H1 (cell line): ENCODE results near the gene TENT4B. TPM values are rescaled to one million over a fixed set of nuclear protein-coding genes. Genes with fewer than 3 reads are reported as not detected.

ENCODE experiments used
- CTCF ChIA-PET: fragments of 300-600 bp; sonication (Branson Sonifier 250); formaldehyde crosslinking; loops from one replicate; lab custom pipeline; 2021; ENCODE audit not compliant: partially characterized antibody; lab: Charles Lee
- POLR2A ChIA-PET: fragments of 300-600 bp; sonication (Branson Sonifier 250); formaldehyde crosslinking; loops from one replicate; lab custom pipeline; 2021; ENCODE audit warnings: inconsistent platforms; ENCODE audit not compliant: partially characterized antibody; lab: Charles Lee
- DNase-seq, 2 experiments: peaks; one replicate each; pipeline versions ENCODE4 v3.0.0 to v3.0.0-alpha.2; 2010 to 2022; ENCODE audit warnings: low spot score in 2 of 2, low read depth in 1 of 2, mixed read lengths in 1 of 2
- FAIRE-seq: peaks from 2 replicates; lab custom pipeline; 2011; peaks lifted over from hg19 to GRCh38; lab: Jason Lieb, UNC
- H2AFZ ChIP-seq: 2 replicates; pipeline ENCODE4 v1.8.1; 2012; ENCODE audit warnings: low read length, inconsistent platforms
- H2AK5ac ChIP-seq: 2 replicates; pipeline ENCODE4 v1.6.1; 2013; ENCODE audit warnings: low read depth, low read length
- H2BK120ac ChIP-seq: replicated peaks from 2 replicates; pipeline ENCODE3; 2013; ENCODE audit warnings: low read depth, low read length, inconsistent platforms
- H2BK12ac ChIP-seq: 2 replicates; pipeline ENCODE4 v1.6.1; 2013; ENCODE audit warnings: low read depth, low read length
- H2BK15ac ChIP-seq: 2 replicates; pipeline ENCODE4 v1.6.1; 2013; ENCODE audit warnings: low read length
- H2BK20ac ChIP-seq: 2 replicates; pipeline ENCODE4 v1.6.1; 2013; ENCODE audit warnings: low read length
- H2BK5ac ChIP-seq: 2 replicates; pipeline ENCODE4 v1.6.1; 2013; ENCODE audit warnings: low read depth, low read length
- H3K14ac ChIP-seq: 2 replicates; pipeline ENCODE4 v1.6.1; 2013; ENCODE audit warnings: inconsistent platforms; ENCODE audit not compliant: insufficient read length
- H3K18ac ChIP-seq: 2 replicates; pipeline ENCODE4 v1.6.1; 2013; ENCODE audit warnings: low read length; ENCODE audit errors: extremely low read depth
- H3K23ac ChIP-seq: 2 replicates; pipeline ENCODE4 v1.6.1; 2013; ENCODE audit warnings: inconsistent platforms; ENCODE audit not compliant: insufficient read length
- H3K23me2 ChIP-seq: 2 replicates; pipeline ENCODE4 v1.6.1; 2013; ENCODE audit warnings: low read depth, low read length
- H3K27ac ChIP-seq: 2 replicates; pipeline ENCODE4 v1.6.1; 2011; ENCODE audit warnings: low read depth, low read length, inconsistent platforms
- H3K27me3 ChIP-seq, 4 experiments: replicated peaks in 1 of 4; 1 replicate in 1 of 4; 2 replicates in 3 of 4; pipeline versions ENCODE4 v1.6.1 to v1.8.1; 2011 to 2013; ENCODE audit warnings: low read length in 3 of 4, mild to moderate bottlenecking in 3 of 4, inconsistent platforms in 2 of 4, mixed read lengths in 2 of 4, moderate library complexity in 1 of 4; ENCODE audit not compliant: control insufficient read depth in 3 of 4, insufficient read depth in 3 of 4; ENCODE audit errors: extremely low read depth in 1 of 4
- H3K36me3 ChIP-seq, 4 experiments: 2 replicates each; pipeline versions ENCODE4 v1.6.1 to v1.8.1; 2011 to 2013; ENCODE audit warnings: mild to moderate bottlenecking in 4 of 4, low read length in 3 of 4, moderate library complexity in 2 of 4, control low read depth in 1 of 4, inconsistent platforms in 1 of 4; ENCODE audit not compliant: insufficient read depth in 4 of 4, control insufficient read depth in 2 of 4
- H3K4ac ChIP-seq: replicated peaks from 2 replicates; pipeline ENCODE3; 2013; ENCODE audit warnings: low read length, low read depth, mixed read lengths, inconsistent platforms; ENCODE audit not compliant: insufficient read length
- H3K4me1 ChIP-seq, 4 experiments: replicated peaks in 1 of 4; 1 replicate in 1 of 4; 2 replicates in 3 of 4; pipeline versions ENCODE4 v1.6.1 to v1.8.1; 2011 to 2013; ENCODE audit warnings: low read length in 3 of 4, inconsistent platforms in 2 of 4, mixed read lengths in 1 of 4; ENCODE audit not compliant: insufficient read depth in 4 of 4, control insufficient read depth in 3 of 4
- H3K4me2 ChIP-seq, 2 experiments: 2 replicates each; pipeline versions ENCODE4 v1.6.1 to v1.8.1; 2011 to 2013; ENCODE audit warnings: low read depth in 2 of 2, low read length in 2 of 2, control low read depth in 1 of 2, inconsistent platforms in 1 of 2, mild to moderate bottlenecking in 1 of 2; ENCODE audit not compliant: insufficient read depth in 1 of 2
- H3K4me3 ChIP-seq, 4 experiments: fragments of 200-600, 300-600 bp in 1 of 4; sonication (generic), shearing (Covaris generic), sonication (Bioruptor Twin) in 1 of 4; 2 replicates each; pipeline versions ENCODE4 v1.5.1 to v1.8.1; 2011 to 2016; ENCODE audit warnings: low read length in 4 of 4, low read depth in 3 of 4, control low read depth in 2 of 4, inconsistent platforms in 2 of 4, mild to moderate bottlenecking in 2 of 4, mixed read lengths in 1 of 4, moderate library complexity in 1 of 4; ENCODE audit not compliant: insufficient read depth in 2 of 4; ENCODE audit errors: extremely low read depth in 1 of 4
- H3K56ac ChIP-seq: replicated peaks from 2 replicates; pipeline ENCODE3; 2013; ENCODE audit warnings: low read depth, mild to moderate bottlenecking, mixed read lengths, low read length, inconsistent platforms; ENCODE audit not compliant: insufficient read length
- H3K79me1 ChIP-seq: 2 replicates; pipeline ENCODE4 v1.6.1; 2013; ENCODE audit warnings: low read depth, low read length, control low read depth
- H3K79me2 ChIP-seq, 2 experiments: 2 replicates each; pipeline versions ENCODE4 v1.6.1 to v1.8.1; 2012 to 2013; ENCODE audit warnings: low read length in 2 of 2, mild to moderate bottlenecking in 2 of 2, inconsistent platforms in 1 of 2; ENCODE audit not compliant: insufficient read depth in 2 of 2, control insufficient read depth in 1 of 2
- H3K9ac ChIP-seq, 4 experiments: replicated peaks in 1 of 4; 1 replicate in 1 of 4; 2 replicates in 3 of 4; pipeline versions ENCODE4 v1.6.1 to v1.8.1; 2011 to 2013; ENCODE audit warnings: low read depth in 3 of 4, low read length in 3 of 4, control low read depth in 2 of 4, mild to moderate bottlenecking in 2 of 4, moderate library complexity in 2 of 4, inconsistent platforms in 1 of 4; ENCODE audit errors: extremely low read depth in 1 of 4
- H3K9me3 ChIP-seq, 2 experiments: 2 replicates each; pipeline versions ENCODE4 v1.6.1 to v1.8.1; 2012 to 2013; ENCODE audit warnings: mild to moderate bottlenecking in 2 of 2, moderate library complexity in 2 of 2, control low read depth in 1 of 2, inconsistent platforms in 1 of 2, low read depth in 1 of 2, low read length in 1 of 2, mixed read lengths in 1 of 2; ENCODE audit not compliant: insufficient read depth in 2 of 2
- H4K20me1 ChIP-seq, 2 experiments: replicated peaks in 1 of 2; 2 replicates each; pipeline versions ENCODE3 to v1.8.1; 2011 to 2013; ENCODE audit warnings: inconsistent platforms in 2 of 2, low read length in 2 of 2, mild to moderate bottlenecking in 1 of 2; ENCODE audit not compliant: insufficient read depth in 2 of 2, control insufficient read depth in 1 of 2
- H4K5ac ChIP-seq: 2 replicates; pipeline ENCODE4 v1.6.1; 2013; ENCODE audit warnings: low read length, low read depth, mixed read lengths, inconsistent platforms; ENCODE audit not compliant: insufficient read length
- H4K8ac ChIP-seq: 2 replicates; pipeline ENCODE4 v1.8.0; 2013; ENCODE audit warnings: mild to moderate bottlenecking, moderate library complexity, low read length, inconsistent platforms; ENCODE audit not compliant: insufficient read depth; ENCODE audit errors: extremely low read depth
- H4K91ac ChIP-seq: replicated peaks from 2 replicates; pipeline ENCODE3; 2013; ENCODE audit warnings: low read length, mixed read lengths, inconsistent platforms; ENCODE audit not compliant: insufficient read length
- BACH1 ChIP-seq: IDR thresholded peaks from 2 replicates; pipeline ENCODE4 v1.6.1; 2012; ENCODE audit warnings: low read length, improper control_type of control experiment
- CEBPB ChIP-seq: IDR thresholded peaks from 2 replicates; pipeline ENCODE4 v1.6.1; 2012; ENCODE audit warnings: low read depth, low read length
- CHD1 ChIP-seq: IDR thresholded peaks from 2 replicates; pipeline ENCODE4 v1.6.1; 2012; ENCODE audit warnings: low read depth, low read length, improper control_type of control experiment
- HDAC6 ChIP-seq: IDR thresholded peaks from one replicate; pipeline ENCODE4 v1.7.1; 2012; ENCODE audit warnings: low read depth, mild to moderate bottlenecking, inconsistent platforms, low read length, moderate library complexity
- NRF1 ChIP-seq: IDR thresholded peaks from 2 replicates; pipeline ENCODE4 v1.6.1; 2011; ENCODE audit warnings: mild to moderate bottlenecking, low read depth, low read length, improper control_type of control experiment
- WGBS, 2 experiments: shearing (Covaris generic) in 1 of 2; methylation state at CpG; one replicate each; pipeline versions ENCODE4 v1.1.6 to v1.1.7; 2013 to 2015; ENCODE audit warnings: low lambda C conversion rate in 2 of 2, mixed read lengths in 2 of 2, inconsistent platforms in 1 of 2, low coverage in 1 of 2, missing lambda C conversion rate in 1 of 2; ENCODE audit not compliant: insufficient replicate concordance in 2 of 2, insufficient coverage in 1 of 2, insufficient read length in 1 of 2; ENCODE audit errors: extremely low coverage in 1 of 2, missing lambda C conversion rate in 1 of 2; 5-methylcytosine and 5-hydroxymethylcytosine counted together
- polyA plus RNA-seq, 7 experiments: library from polyadenylated mRNA; depleted of rRNA in 3 of 7; stranded (reverse) in 5 of 7; unstranded in 2 of 7; fragments of >200 nt in 5 of 7; fragments of 200-250 nt in 2 of 7; gene quantifications; 1 replicate in 5 of 7; 2 replicates in 1 of 7; 4 replicates in 1 of 7; pipeline versions ENCODE4 v1.2.1 to v1.2.3, GENCODE V29; 2011 to 2013; ENCODE audit warnings: missing spikeins in 2 of 7, mixed read lengths in 2 of 7
- total RNA-seq: library from RNA; stranded (reverse); fragmentation: NEBNext Ultra II Directional; extraction: Animal tissue kit (Norgen Biotek cat#: 25700); gene quantifications from 2 replicates; pipeline ENCODE4 v1.2.1, GENCODE V29; 2021

Gene TENT4B
- total and polyA plus RNA-seq, 2 of the 8 experiments (the other 6 are each of a cell fraction or from before 2014, with no cell fraction given): 4.2 to 15.7 TPM

DNA sequence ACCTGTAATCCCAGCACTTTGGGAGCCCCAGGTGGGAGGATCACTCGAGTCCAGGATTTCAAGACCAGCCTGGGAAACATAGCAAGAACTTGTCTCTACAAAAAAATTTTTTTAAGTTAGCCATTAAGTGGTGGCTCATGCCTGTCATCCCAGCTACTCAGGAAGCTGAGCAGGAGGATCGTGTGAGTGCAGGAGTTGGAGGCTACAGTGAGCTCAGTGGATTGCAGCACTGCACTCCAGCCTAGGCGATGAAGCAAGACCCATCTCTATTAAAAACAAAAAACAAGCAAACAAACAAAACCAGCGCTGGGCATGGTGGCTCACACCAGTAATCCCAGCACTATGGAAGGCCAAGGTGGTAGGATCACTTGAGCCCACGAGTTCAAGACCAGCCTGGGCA is 49.3 kb upstream of the TENT4B start:
- no peak overlapping the region for H3K18ac ChIP-seq
- no peak for FAIRE-seq
- no peaks in the 10 kb centered on the region for H3K4me1 ChIP-seq
- H2BK15ac ChIP-seq: no peak overlapping the region
- H3K79me2 ChIP-seq: no peaks in the 10 kb centered on the region
- DNase-seq: no peak
- H2BK20ac ChIP-seq: no peak overlapping the region
- no peak overlapping the region for H2AK5ac ChIP-seq
- no peak overlapping the region for H4K91ac ChIP-seq
- H3K14ac ChIP-seq: no peak overlapping the region
- H3K27ac ChIP-seq: no peak overlapping the region
- no peak overlapping the region for H2BK5ac ChIP-seq
- no peak overlapping the region for H3K23ac ChIP-seq
- peaks cover 2 to 42% (median 26%) of the 10 kb centered on the region in 4 experiments for H3K36me3 ChIP-seq
- no peak overlapping the region for H3K9ac ChIP-seq
- no peak overlapping the region for H3K4me3 ChIP-seq
- H4K8ac ChIP-seq: no peak overlapping the region
- H4K20me1 ChIP-seq: no peaks in the 10 kb centered on the region
- no peaks in the 10 kb centered on the region for H3K23me2 ChIP-seq
- 93% methylated on average over 5 of the region's 5 CpGs; no CpG with 5 or more reads in 1 of the 2 experiments for WGBS, 2 experiments
- no peaks in the 10 kb centered on the region for H3K79me1 ChIP-seq
- H2BK120ac ChIP-seq: no peak overlapping the region
- no peak overlapping the region for H2BK12ac ChIP-seq
- ChIA-PET CTCF (no interaction called here), POLR2A (no interaction called here)
- H4K5ac ChIP-seq: no peak overlapping the region
- no peak overlapping the region for H2AFZ ChIP-seq
- no peaks in the 10 kb centered on the region for H3K9me3 ChIP-seq
- H3K4ac ChIP-seq: no peak overlapping the region
- TF ChIP-seq CEBPB (no peak), CHD1 (no peak), BACH1 (no peak), NRF1 (no peak), HDAC6 (no peak)
- H3K56ac ChIP-seq: no peak overlapping the region
- no peaks in the 10 kb centered on the region for H3K27me3 ChIP-seq
- H3K4me2 ChIP-seq: no peak overlapping the region
